Stimulated activated CD8-positive, alpha-beta memory T cell treated with anti-CD3 and anti-CD28 coated beads, Interleukin-12 subunit alpha, Interleukin-12 subunit beta, amount 100 ng/mL, for 24 hours (primary cell): ENCODE data around the gene MR1.

ENCODE experiments used
- DNase-seq: peaks from one replicate; pipeline ENCODE4 v3.0.0-alpha.2; 2020; ENCODE audit errors: extremely low read depth

MR1 gene

GRCh38 chr1:181033799-181034451 is at the start of gene MR1:
TSS of gene MR1 (plus strand) at chr1:181033983. CDS start at chr1:181034008, 25 bp downstream.
- no peak for DNase-seq

- DNase-seq: no peak
Measured at GRCh38 chr1:180988253-180988752, 45.5 kb upstream of the MR1 start.

- no peak for DNase-seq
Measured at GRCh38 chr1:180994262-180994661, 39.5 kb upstream of the MR1 start.

- DNase-seq: no peak
Measured at GRCh38 chr1:180997843-180998504, 35.8 kb upstream of the MR1 start.

- DNase-seq: no peak
Measured at GRCh38 chr1:181001091-181001780, 32.5 kb upstream of the MR1 start.

GRCh38 chr1:181002582-181003172 is 31.1 kb upstream of the MR1 start:
- no peak for DNase-seq

- no peak for DNase-seq
Measured at GRCh38 chr1:181010789-181011188, 23.0 kb upstream of the MR1 start.

GRCh38 chr1:181011301-181012202 is 22.2 kb upstream of the MR1 start:
- no peak for DNase-seq

GRCh38 chr1:181012203-181012745 is 21.5 kb upstream of the MR1 start:
- no peak for DNase-seq

GRCh38 chr1:181013144-181013543 is 20.6 kb upstream of the MR1 start:
- DNase-seq: no peak

- DNase-seq: no peak
Measured at GRCh38 chr1:181014477-181015250, 19.1 kb upstream of the MR1 start.

GRCh38 chr1:181015251-181015615 is 18.6 kb upstream of the MR1 start:
- no peak for DNase-seq

GRCh38 chr1:181016563-181016962 is 17.2 kb upstream of the MR1 start:
- no peak for DNase-seq

- no peak for DNase-seq
Measured at GRCh38 chr1:181018901-181019681, 14.7 kb upstream of the MR1 start.

GRCh38 chr1:181021159-181021558 is 12.6 kb upstream of the MR1 start:
- DNase-seq: no peak

GRCh38 chr1:181021811-181022434 is 11.9 kb upstream of the MR1 start:
- DNase-seq: peak; percentile 56

GRCh38 chr1:181023265-181024057 is 10.3 kb upstream of the MR1 start:
- DNase-seq: no peak

GRCh38 chr1:181028196-181028595 is 5.6 kb upstream of the MR1 start:
- no peak for DNase-seq
